ENCODE measurements around the gene PVR. TPM values are rescaled to one million over a fixed set of nuclear protein-coding genes. Genes with fewer than 3 reads are reported as not detected.

PVR gene
- total RNA-seq, 2 experiments from 2014 or later, result not detected

DNA sequence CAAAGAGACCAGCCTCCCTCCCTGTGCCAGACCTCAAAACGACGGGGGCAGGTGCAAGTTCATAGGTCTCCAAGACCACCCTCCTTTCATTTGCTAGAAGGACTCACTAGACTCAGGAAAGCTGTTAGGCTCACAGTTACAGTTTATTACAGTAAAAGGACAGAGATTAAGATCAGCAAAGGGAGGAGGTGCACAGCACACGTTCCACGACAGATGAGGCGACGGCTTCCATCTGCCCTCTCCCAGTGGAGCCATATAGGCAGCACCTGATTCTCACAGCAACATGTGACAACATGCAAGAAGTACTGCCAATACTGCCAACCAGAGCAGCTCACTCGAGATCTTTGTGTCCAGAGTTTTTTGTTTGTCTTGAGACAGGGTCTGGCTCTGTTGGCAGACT is 18.2 kb downstream of the PVR start:
- ChIA-PET CTCF (ENCODE audit: unreplicated experiment) (no interaction called here), POLR2A (no interaction called here)
- Histone ChIP-seq H4K20me1 (ENCODE audit: insufficient read depth, low read length) (no peaks in the 10 kb centered on the region), H3K4me3 (ENCODE audit: low read depth, low read length, poor library complexity, severe bottlenecking) (no peak overlapping the region), H2AFZ (ENCODE audit: low read length) (no peak overlapping the region), H3K9me2 (ENCODE audit: insufficient read depth, low read length) (no peaks in the 10 kb centered on the region), H3K27ac (ENCODE audit: low read depth, low read length, poor library complexity, severe bottlenecking) (no peak overlapping the region), H3K4me2 (ENCODE audit: low read length) (no peak overlapping the region), H3K36me3 (ENCODE audit: insufficient read depth, low read length) (no peaks in the 10 kb centered on the region), H3K4me1 (ENCODE audit: insufficient read depth, low read length, poor library complexity, severe bottlenecking) (no peaks in the 10 kb centered on the region), H3K9me3 (ENCODE audit: low read length) (no peaks in the 10 kb centered on the region), H3K79me2 (ENCODE audit: insufficient read depth, low read depth, low read length) (no peaks in the 10 kb centered on the region)
- BruUV-seq (replicated peaks), result no TSS peak
- TF ChIP-seq EZH2phosphoT487 (IDR thresholded peaks at IDR 0.05; ENCODE audit: borderline replicate concordance, low read depth, low read length), result no peak
- TF ChIP-seq, protein P1, sequence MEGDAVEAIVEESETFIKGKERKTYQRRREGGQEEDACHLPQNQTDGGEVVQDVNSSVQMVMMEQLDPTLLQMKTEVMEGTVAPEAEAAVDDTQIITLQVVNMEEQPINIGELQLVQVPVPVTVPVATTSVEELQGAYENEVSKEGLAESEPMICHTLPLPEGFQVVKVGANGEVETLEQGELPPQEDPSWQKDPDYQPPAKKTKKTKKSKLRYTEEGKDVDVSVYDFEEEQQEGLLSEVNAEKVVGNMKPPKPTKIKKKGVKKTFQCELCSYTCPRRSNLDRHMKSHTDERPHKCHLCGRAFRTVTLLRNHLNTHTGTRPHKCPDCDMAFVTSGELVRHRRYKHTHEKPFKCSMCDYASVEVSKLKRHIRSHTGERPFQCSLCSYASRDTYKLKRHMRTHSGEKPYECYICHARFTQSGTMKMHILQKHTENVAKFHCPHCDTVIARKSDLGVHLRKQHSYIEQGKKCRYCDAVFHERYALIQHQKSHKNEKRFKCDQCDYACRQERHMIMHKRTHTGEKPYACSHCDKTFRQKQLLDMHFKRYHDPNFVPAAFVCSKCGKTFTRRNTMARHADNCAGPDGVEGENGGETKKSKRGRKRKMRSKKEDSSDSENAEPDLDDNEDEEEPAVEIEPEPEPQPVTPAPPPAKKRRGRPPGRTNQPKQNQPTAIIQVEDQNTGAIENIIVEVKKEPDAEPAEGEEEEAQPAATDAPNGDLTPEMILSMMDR (conservative IDR thresholded peaks at IDR 0.05; ENCODE audit: low read length), result no peak
- intact Hi-C loops (cut with micrococcal nuclease; ENCODE audit: unreplicated experiment), result no loop called here
- no peak for DNase-seq (ENCODE audit: low spot score)

DNA sequence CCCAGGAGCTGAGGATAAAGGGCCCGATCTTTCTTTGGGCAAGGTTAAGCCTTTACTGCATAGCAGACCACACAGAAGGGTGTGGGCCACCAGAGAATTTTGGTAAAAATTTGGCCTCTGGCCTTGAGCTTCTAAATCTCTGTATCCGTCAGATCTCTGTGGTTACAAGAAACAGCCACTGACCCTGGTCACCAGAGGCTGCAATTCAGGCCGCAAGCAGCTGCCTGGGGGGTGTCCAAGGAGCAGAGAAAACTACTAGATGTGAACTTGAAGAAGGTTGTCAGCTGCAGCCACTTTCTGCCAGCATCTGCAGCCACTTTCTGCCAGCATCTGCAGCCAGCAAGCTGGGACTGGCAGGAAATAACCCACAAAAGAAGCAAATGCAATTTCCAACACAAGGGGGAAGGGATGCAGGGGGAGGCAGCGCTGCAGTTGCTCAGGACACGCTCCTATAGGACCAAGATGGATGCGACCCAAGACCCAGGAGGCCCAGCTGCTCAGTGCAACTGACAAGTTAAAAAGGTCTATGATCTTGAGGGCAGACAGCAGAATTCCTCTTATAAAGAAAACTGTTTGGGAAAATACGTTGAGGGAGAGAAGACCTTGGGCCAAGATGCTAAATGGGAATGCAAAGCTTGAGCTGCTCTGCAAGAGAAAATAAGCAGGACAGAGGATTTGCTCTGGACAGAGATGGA is 19.1 kb downstream of the PVR start:
- no peak overlapping the region for H3K4me3 ChIP-seq (ENCODE audit: low read depth, low read length, poor library complexity, severe bottlenecking)
- H3K4me1 ChIP-seq (ENCODE audit: insufficient read depth, low read length, poor library complexity, severe bottlenecking), result no peaks in the 10 kb centered on the region
- H3K79me2 ChIP-seq (ENCODE audit: insufficient read depth, low read depth, low read length), result no peaks in the 10 kb centered on the region
- no peak overlapping the region for H3K4me2 ChIP-seq (ENCODE audit: low read length)
- H4K20me1 ChIP-seq (ENCODE audit: insufficient read depth, low read length), result no peaks in the 10 kb centered on the region
- H3K9me2 ChIP-seq (ENCODE audit: insufficient read depth, low read length), result no peaks in the 10 kb centered on the region
- intact Hi-C loops (cut with micrococcal nuclease; ENCODE audit: unreplicated experiment), result no loop called here
- DNase-seq (ENCODE audit: low spot score), result no peak
- ChIA-PET POLR2A (no interaction called here), CTCF (ENCODE audit: unreplicated experiment) (interaction anchor here (1.1 kb wide), 1 partner anchor 8 kb away, joined by 3 read pairs; no protein-coding TSS in a partner anchor)
- H3K36me3 ChIP-seq (ENCODE audit: insufficient read depth, low read length), result no peaks in the 10 kb centered on the region
- H2AFZ ChIP-seq (ENCODE audit: low read length), result no peak overlapping the region
- no TSS peak for BruUV-seq (replicated peaks)
- TF ChIP-seq, protein P1 (conservative IDR thresholded peaks at IDR 0.05; ENCODE audit: low read length), result no peak
- no peak for TF ChIP-seq EZH2phosphoT487 (IDR thresholded peaks at IDR 0.05; ENCODE audit: borderline replicate concordance, low read depth, low read length)
- no peaks in the 10 kb centered on the region for H3K9me3 ChIP-seq (ENCODE audit: low read length)
- H3K27ac ChIP-seq (ENCODE audit: low read depth, low read length, poor library complexity, severe bottlenecking), result no peak overlapping the region

DNA sequence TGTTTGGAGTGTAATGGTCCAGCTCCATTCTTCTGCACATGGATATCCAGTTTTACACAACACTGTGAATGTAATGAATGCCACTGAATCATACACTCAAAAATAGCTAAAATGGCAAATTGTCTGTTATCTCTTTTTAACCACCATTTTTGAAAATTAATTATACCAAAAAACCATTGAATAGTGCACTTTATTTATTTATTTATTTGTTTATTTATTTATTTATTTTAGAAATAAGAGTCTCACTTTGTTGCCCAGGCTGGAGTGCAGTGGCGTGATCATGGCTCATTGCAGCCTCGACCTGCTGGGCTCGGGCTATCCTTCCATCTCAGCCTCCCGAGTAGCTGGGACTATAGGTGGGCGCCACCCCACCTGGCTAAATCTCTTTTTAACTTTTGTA is 20.3 kb downstream of the PVR start:
- intact Hi-C loops (cut with micrococcal nuclease; ENCODE audit: unreplicated experiment), result no loop called here
- Histone ChIP-seq H3K9me2 (ENCODE audit: insufficient read depth, low read length) (no peaks in the 10 kb centered on the region), H3K9me3 (ENCODE audit: low read length) (no peaks in the 10 kb centered on the region), H3K27ac (ENCODE audit: low read depth, low read length, poor library complexity, severe bottlenecking) (no peak overlapping the region), H2AFZ (ENCODE audit: low read length) (no peak overlapping the region), H3K79me2 (ENCODE audit: insufficient read depth, low read depth, low read length) (no peaks in the 10 kb centered on the region), H3K4me1 (ENCODE audit: insufficient read depth, low read length, poor library complexity, severe bottlenecking) (no peaks in the 10 kb centered on the region), H3K36me3 (ENCODE audit: insufficient read depth, low read length) (no peaks in the 10 kb centered on the region), H4K20me1 (ENCODE audit: insufficient read depth, low read length) (no peaks in the 10 kb centered on the region), H3K4me2 (ENCODE audit: low read length) (no peak overlapping the region), H3K4me3 (ENCODE audit: low read depth, low read length, poor library complexity, severe bottlenecking) (no peak overlapping the region)
- CTCF ChIA-PET (ENCODE audit: unreplicated experiment), result interaction anchor here (1.1 kb wide), 1 partner anchor 9 kb away, joined by 3 read pairs; no protein-coding TSS in a partner anchor
- TF ChIP-seq, protein P1 (conservative IDR thresholded peaks at IDR 0.05; ENCODE audit: low read length), result no peak
- TF ChIP-seq EZH2phosphoT487 (IDR thresholded peaks at IDR 0.05; ENCODE audit: borderline replicate concordance, low read depth, low read length), result no peak
- POLR2A ChIA-PET, result interaction anchor here (0.6 kb wide), 1 partner anchor 133 kb away, joined by 5 read pairs; no protein-coding TSS in a partner anchor
- BruUV-seq (replicated peaks), result no TSS peak
- DNase-seq (ENCODE audit: low spot score), result no peak
